GM19324 (cell line): ENCODE results near the gene PADI2.

ENCODE experiments used
- ATAC-seq: cut with Tn5 transposase; IDR thresholded peaks from one replicate; pipeline ENCODE4 v1.9.1; 2021; ENCODE audit warnings: mild to moderate bottlenecking, moderate library complexity; ENCODE audit not compliant: unreplicated experiment, low FRiP score

Gene PADI2

DNA sequence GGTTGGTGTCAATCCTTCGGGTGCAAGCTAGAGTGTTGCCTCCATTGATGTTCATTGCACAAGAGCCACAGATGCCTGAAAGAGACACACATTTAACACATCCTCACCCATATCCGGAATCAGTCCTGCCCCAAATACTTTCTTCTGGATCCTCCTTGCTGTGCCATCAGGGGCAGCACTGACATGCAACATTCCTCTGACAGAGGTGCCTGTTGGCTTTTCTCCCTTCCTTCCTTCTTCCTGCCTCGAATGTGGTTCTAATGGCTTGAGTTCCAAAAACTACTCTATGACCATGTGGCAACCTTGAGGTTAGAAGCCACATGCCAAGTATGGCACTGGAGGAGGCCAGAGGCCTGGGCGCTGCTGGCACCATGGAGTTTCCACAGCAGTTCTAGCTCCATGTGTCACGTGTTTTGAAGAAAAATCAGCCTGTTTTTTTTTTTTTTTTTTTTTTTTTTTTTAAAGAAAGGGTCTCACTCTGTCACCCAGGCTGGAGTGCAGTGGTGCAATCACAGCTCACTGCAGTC lies 90.5 kb downstream of the PADI2 start:
- ATAC-seq, result no peak

- ATAC-seq, result no peak
Observed at GRCh38 chr1:17027900-17028299, 91.4 kb downstream of the PADI2 start.

DNA sequence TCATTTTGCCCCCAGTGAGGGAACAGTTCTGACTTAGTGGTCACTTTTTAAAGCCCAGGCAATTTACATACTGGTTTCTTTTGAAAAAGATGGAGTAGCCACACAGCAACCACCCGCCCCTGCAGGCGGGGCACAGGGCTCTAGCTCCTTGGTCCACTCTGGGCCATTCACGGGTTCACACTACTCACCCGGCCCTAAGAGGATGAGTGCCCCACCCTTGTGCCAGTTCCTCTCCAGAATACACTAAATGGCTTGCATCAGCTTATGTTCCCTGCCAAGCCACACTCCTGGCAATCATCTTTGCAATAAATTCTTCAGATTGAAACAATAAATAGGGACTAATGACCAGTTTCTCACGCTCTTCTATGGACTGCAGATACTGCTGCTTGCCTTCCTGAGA lies 91.8 kb downstream of the PADI2 start:
- ATAC-seq, result no peak

DNA sequence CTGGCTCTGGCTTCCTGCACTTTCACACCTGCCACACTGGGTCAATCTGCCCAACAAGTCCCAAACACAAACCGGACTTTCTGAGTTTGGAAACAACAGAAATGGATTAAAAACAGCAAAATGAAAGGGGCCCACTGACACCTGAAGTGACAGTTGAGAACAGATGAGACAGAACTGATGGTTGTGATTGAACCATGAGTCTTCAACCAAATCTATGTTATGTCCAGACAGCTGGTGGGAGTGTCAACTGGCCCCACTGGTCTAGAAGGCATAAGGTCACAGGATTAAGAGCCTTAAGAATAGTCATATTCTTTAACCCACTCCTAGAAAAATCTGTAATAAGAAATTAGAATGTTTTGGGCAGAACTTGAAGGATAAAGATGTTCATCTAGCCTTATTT lies 94.5 kb downstream of the PADI2 start:
- ATAC-seq, result no peak

GRCh38 chr1:17023573-17023972 lies 95.7 kb downstream of the PADI2 start:
- ATAC-seq, result no peak

DNA sequence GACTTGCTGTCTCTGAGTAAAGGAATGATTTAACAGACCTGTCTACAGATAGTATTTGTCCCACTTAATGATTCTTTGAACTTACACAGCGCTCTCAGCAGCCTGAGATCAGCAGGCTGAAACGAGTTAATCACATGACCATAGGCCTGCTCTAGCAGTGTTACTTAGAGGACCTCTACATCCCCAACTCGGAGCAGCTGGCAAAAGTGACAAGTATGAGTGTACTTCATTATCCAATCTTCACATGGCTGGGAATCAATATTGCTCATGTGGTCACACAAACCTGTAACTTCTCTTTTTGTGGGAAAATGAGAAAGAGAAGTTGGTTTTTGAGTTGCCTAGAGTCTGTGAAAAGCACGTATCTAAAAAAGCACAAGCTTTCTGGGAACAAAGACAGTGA lies 96.1 kb downstream of the PADI2 start:
- ATAC-seq, result no peak

DNA sequence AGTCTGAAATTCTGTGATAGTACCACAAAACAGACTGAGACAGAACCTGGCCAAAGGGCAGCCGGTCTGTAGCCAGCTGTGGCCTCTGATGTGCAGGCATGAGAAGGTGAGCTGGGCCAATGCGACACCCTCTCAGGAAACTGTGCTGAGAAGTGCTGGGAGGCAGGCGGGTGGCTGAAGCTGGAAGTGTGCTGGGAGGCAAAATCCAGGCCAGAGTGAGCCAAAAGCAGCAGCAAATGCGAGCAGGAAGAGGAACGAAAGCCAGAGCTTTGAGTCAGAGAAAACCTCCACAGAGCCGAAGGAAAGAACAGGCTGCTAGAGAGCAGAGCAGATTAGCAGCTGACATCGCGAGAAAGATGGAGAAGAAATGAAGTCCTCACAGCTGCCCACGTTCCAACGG lies 97.4 kb downstream of the PADI2 start:
- no peak for ATAC-seq

DNA sequence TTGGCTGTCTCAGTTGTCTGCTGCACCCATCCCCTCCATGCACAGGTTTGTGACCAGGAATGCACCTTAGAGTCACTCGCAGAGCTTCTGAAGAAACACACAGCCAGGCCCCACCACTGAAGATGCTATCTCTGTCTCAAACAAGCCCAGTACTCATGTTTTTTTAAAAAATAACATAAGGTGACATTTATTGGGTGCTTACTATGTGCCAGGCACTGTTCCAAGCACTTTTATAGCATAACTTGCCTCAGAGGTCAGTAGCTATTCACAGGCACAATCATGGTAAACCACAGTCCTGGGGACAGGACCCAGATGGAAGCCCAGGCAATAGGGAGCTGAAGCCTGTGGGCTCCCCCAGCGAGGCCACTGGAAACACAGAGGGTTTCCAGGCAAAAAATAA lies 98.7 kb downstream of the PADI2 start:
- no peak for ATAC-seq

- ATAC-seq, result no peak
Observed at GRCh38 chr1:17018849-17019248, 100.4 kb downstream of the PADI2 start.

- no peak for ATAC-seq
Observed at GRCh38 chr1:17017435-17017834, 101.8 kb downstream of the PADI2 start.
